B cell (primary cell): Measurements from ENCODE around the gene CRYBG3. TPM values are rescaled to one million over a fixed set of nuclear protein-coding genes. Genes with fewer than 3 reads are reported as not detected.

Experiments
- ATAC-seq: fragments of 200-7000 bp; cut with Tn5 transposase; one replicate; pipeline ENCODE4 v1.10.0; 2021; ENCODE audit warnings: low read depth, mild to moderate bottlenecking, moderate number of reproducible peaks, moderate library complexity
- CTCF ChIA-PET: fragments of 350-600 bp; sonication (Branson Sonifier 250); formaldehyde crosslinking; loops from one replicate; lab custom pipeline; 2021; ENCODE audit warnings: antibody characterized with exemption, inconsistent platforms; lab: Charles Lee
- POLR2A ChIA-PET: fragments of 350-600 bp; sonication (Branson Sonifier 250); formaldehyde crosslinking; loops from one replicate; lab custom pipeline; 2021; ENCODE audit warnings: antibody characterized with exemption; lab: Charles Lee
- DNase-seq: peaks from one replicate; pipeline ENCODE4 v3.0.0; 2013
- H2AFZ ChIP-seq: 2 replicates; pipeline ENCODE4 v1.6.1; 2012; ENCODE audit warnings: mild to moderate bottlenecking, low read depth, low read length; ENCODE audit not compliant: insufficient read depth, poor library complexity, severe bottlenecking
- H3K27ac ChIP-seq, 2 donors: 1 replicate in 1 of 2; 2 replicates in 1 of 2; pipeline ENCODE4 v1.5.1; 2012 to 2013; ENCODE audit warnings: low read length in 2 of 2, mild to moderate bottlenecking in 2 of 2, moderate library complexity in 1 of 2
- H3K27me3 ChIP-seq, 4 experiments: fragments of 200-600 bp in 1 of 4; sonication (generic) in 1 of 4; replicated peaks in 1 of 4; 1 replicate in 2 of 4; 2 replicates in 2 of 4; pipeline versions ENCODE4 v1.6.1 to v1.7.0; 2013 to 2016; ENCODE audit warnings: low read length in 3 of 4, mild to moderate bottlenecking in 2 of 4, mixed read lengths in 1 of 4, moderate library complexity in 1 of 4; ENCODE audit not compliant: insufficient read depth in 4 of 4, control insufficient read depth in 3 of 4; ENCODE audit errors: control extremely low read depth in 1 of 4
- H3K36me3 ChIP-seq, 2 experiments: replicated peaks in 1 of 2; 1 replicate in 1 of 2; 2 replicates in 1 of 2; pipeline versions ENCODE4 v1.6.1 to v1.7.1; 2013; ENCODE audit warnings: low read length in 1 of 2; ENCODE audit not compliant: insufficient read depth in 2 of 2, control insufficient read depth in 1 of 2; ENCODE audit errors: control extremely low read depth in 1 of 2, extremely low read depth in 1 of 2
- H3K4me1 ChIP-seq, 2 donors: fragments of 200-600 bp in 1 of 2; sonication (generic) in 1 of 2; 1 replicate in 1 of 2; 2 replicates in 1 of 2; pipeline versions ENCODE4 v1.5.1 to v1.6.1; 2013 to 2017; ENCODE audit warnings: low read length in 2 of 2; ENCODE audit not compliant: control insufficient read depth in 2 of 2, insufficient read depth in 2 of 2
- H3K4me2 ChIP-seq: replicated peaks from 2 replicates; pipeline ENCODE3; 2012; ENCODE audit warnings: mild to moderate bottlenecking, low read depth, low read length; ENCODE audit not compliant: poor library complexity, severe bottlenecking
- H3K4me3 ChIP-seq, 5 experiments: fragments of 200-600 bp in 1 of 5; sonication (generic) in 1 of 5; 1 replicate in 3 of 5; 2 replicates in 2 of 5; pipeline versions ENCODE4 v1.5.1 to v1.7.0; 2011 to 2016; ENCODE audit warnings: low read length in 4 of 5, mild to moderate bottlenecking in 4 of 5, low read depth in 2 of 5, control low read depth in 1 of 5, moderate library complexity in 1 of 5; ENCODE audit not compliant: insufficient read depth in 1 of 5; ENCODE audit errors: control extremely low read depth in 1 of 5, extremely low read depth in 1 of 5
- H3K79me2 ChIP-seq: fragments of 200-600 bp; sonication (generic); one replicate; pipeline ENCODE4 v1.6.0; 2016; ENCODE audit warnings: low read length; ENCODE audit not compliant: control insufficient read depth, insufficient read depth
- H3K9ac ChIP-seq: fragments of 200-600 bp; sonication (generic); 2 replicates; pipeline ENCODE4 v1.6.1; 2017; ENCODE audit warnings: mild to moderate bottlenecking, low read length, moderate library complexity
- H3K9me3 ChIP-seq, 3 donors: one replicate each; pipeline versions ENCODE4 v1.6.1 to v1.7.1; 2013; ENCODE audit warnings: low read length in 2 of 3; ENCODE audit not compliant: control insufficient read depth in 2 of 3, insufficient read depth in 1 of 3; ENCODE audit errors: control extremely low read depth in 1 of 3
- H4K20me1 ChIP-seq: 2 replicates; pipeline ENCODE4 v1.6.0; 2012; ENCODE audit warnings: mild to moderate bottlenecking, low read length; ENCODE audit not compliant: insufficient read depth, control insufficient read depth, poor library complexity, severe bottlenecking
- H3K27ac Mint-ChIP-seq: one replicate; pipeline ENCODE4 v1.8.0; 2021; ENCODE audit warnings: mixed read lengths
- H3K27me3 Mint-ChIP-seq: one replicate; pipeline ENCODE4 v1.8.0; 2021; ENCODE audit warnings: mixed read lengths
- H3K4me1 Mint-ChIP-seq: one replicate; pipeline ENCODE4 v1.8.0; 2021; ENCODE audit warnings: mixed read lengths
- H3K4me3 Mint-ChIP-seq: one replicate; pipeline ENCODE4 v1.8.0; 2021; ENCODE audit warnings: mixed read lengths
- H3K9me3 Mint-ChIP-seq: one replicate; pipeline ENCODE4 v1.8.0; 2022; ENCODE audit warnings: mixed read lengths; ENCODE audit not compliant: insufficient read depth
- CTCF ChIP-seq: fragments of 200-600 bp; IDR thresholded peaks from one replicate; pipeline ENCODE4 v1.8.0; 2022; ENCODE audit warnings: antibody characterized with exemption, mild to moderate bottlenecking
- EZH2 ChIP-seq: IDR thresholded peaks from 2 replicates; pipeline ENCODE4 v1.6.1; 2012; ENCODE audit warnings: borderline replicate concordance, low read depth, mild to moderate bottlenecking, moderate library complexity, low read length; ENCODE audit not compliant: insufficient read depth, poor library complexity, severe bottlenecking
- intact Hi-C: fragments of 100-400 bp; cut with micrococcal nuclease; formaldehyde crosslinking; loops from one replicate; pipeline ENCODE4 v1.10.0; 2022
- polyA plus RNA-seq: library from polyadenylated mRNA; depleted of rRNA; stranded (reverse); fragments of >200 nt; gene quantifications from 2 replicates; pipeline ENCODE4 v1.2.3, GENCODE V29; 2012
- total RNA-seq, 2 donors: library from RNA; stranded (reverse); fragments of 120-200 nt in 1 of 2; gene quantifications; 1 replicate in 1 of 2; 2 replicates in 1 of 2; pipeline versions ENCODE4 v1.2.3 to v1.2.4, GENCODE V29; 2013 to 2022

CRYBG3 gene
- total and polyA plus RNA-seq, 2 donors (not counting 1 experiment from before 2014, with no cell fraction given) = 2.2 to 3.0 TPM

GRCh38 chr3:97778152-97778551, 43.7 kb upstream of the CRYBG3 start:
- ATAC-seq = no peak
- TF ChIP-seq CTCF (no peak), EZH2 (no peak)
- no peak overlapping the region for H3K9ac ChIP-seq

GRCh38 chr3:97793420-97794019, 28.3 kb upstream of the CRYBG3 start:
- no peaks in the 10 kb centered on the region for H3K27me3 ChIP-seq
- H3K79me2 ChIP-seq = no peaks in the 10 kb centered on the region
- H4K20me1 ChIP-seq = no peaks in the 10 kb centered on the region
- no peaks in the 10 kb centered on the region for H3K27me3 Mint-ChIP-seq
- H3K4me1 Mint-ChIP-seq = no peaks in the 10 kb centered on the region
- H3K4me2 ChIP-seq = no peak overlapping the region
- no peak overlapping the region for H2AFZ ChIP-seq
- H3K4me3 ChIP-seq = no peak overlapping the region
- H3K4me1 ChIP-seq = no peaks in the 10 kb centered on the region
- no peaks in the 10 kb centered on the region for H3K9me3 Mint-ChIP-seq
- no peaks in the 10 kb centered on the region for H3K9me3 ChIP-seq
- DNase-seq (peak; percentile 71), ATAC-seq (peak; percentile 21)
- H3K36me3 ChIP-seq = no peaks in the 10 kb centered on the region
- no peak overlapping the region for H3K9ac ChIP-seq
- TF ChIP-seq EZH2 (no peak), CTCF (peak; percentile 90)
- no peak overlapping the region for H3K27ac Mint-ChIP-seq
- ChIA-PET CTCF (interaction anchor here (0.6 to 10.5 kb wide), 5 partner anchors 9 to 322 kb away, joined by 3 to 239 read pairs (median 3); no protein-coding TSS in a partner anchor), POLR2A (no interaction called here)
- intact Hi-C loops = loop anchor here (1.0 to 10.0 kb wide), 2 partner anchors 230 to 531 kb away; no protein-coding TSS in a partner anchor
- H3K27ac ChIP-seq = no peak overlapping the region
- H3K4me3 Mint-ChIP-seq = no peak overlapping the region

More at GRCh38 chr3:97778152-97778551, 43.7 kb upstream of the CRYBG3 start:
- no peaks in the 10 kb centered on the region for H3K4me1 Mint-ChIP-seq
- Histone ChIP-seq H3K4me1 (no peaks in the 10 kb centered on the region), H3K79me2 (peaks cover 3% of the 10 kb centered on the region), H3K27ac (no peak overlapping the region), H3K27me3 (no peaks in the 10 kb centered on the region), H4K20me1 (no peaks in the 10 kb centered on the region), H3K4me2 (no peak overlapping the region), H3K36me3 (no peaks in the 10 kb centered on the region), H2AFZ (no peak overlapping the region), H3K9me3 (no peaks in the 10 kb centered on the region), H3K4me3 (no peak overlapping the region)
- no peaks in the 10 kb centered on the region for H3K9me3 Mint-ChIP-seq
- no peaks in the 10 kb centered on the region for H3K27me3 Mint-ChIP-seq
- H3K4me3 Mint-ChIP-seq = no peak overlapping the region
- intact Hi-C loops = no loop called here
- H3K27ac Mint-ChIP-seq = no peak overlapping the region
- CTCF ChIA-PET = interaction anchor here (0.6 to 0.8 kb wide), 2 partner anchors 9 to 24 kb away, joined by 4 read pairs; no protein-coding TSS in a partner anchor
- POLR2A ChIA-PET = no interaction called here
- DNase-seq = no peak
